Heart left ventricle (tissue), 13 donors: Measurements from ENCODE around the gene KRT9.
"Not testable (repeated sequence)": the region's sequence is repeated elsewhere in the genome, so short reads cannot be mapped to it uniquely, and the experiment has no call there.

Experiments
- CTCF ChIP-seq, 12 donors: fragments of 200-600 bp; sonication (generic) in 4 of 12; IDR thresholded peaks; one replicate each; pipeline versions ENCODE4 v1.5.0 to v1.8.0; 2018 to 2022; ENCODE audit warnings: antibody characterized with exemption in 12 of 12, mild to moderate bottlenecking in 5 of 12
- POLR2A ChIP-seq, 2 donors: fragments of 450-650 bp; IDR thresholded peaks; one replicate each; pipeline ENCODE4 v1.6.1; 2017; ENCODE audit warnings: antibody characterized with exemption in 2 of 2, mild to moderate bottlenecking in 2 of 2, moderate library complexity in 2 of 2
- donor health status: ischemic (EF 13 %, LVEDD 7.1; RV severe dilation, severe dysfunction).
- donor health status: DM: no; HTN: yes; CAD: no.
- donor health status: DM: no; HTN: no; CAD: no.
- donor health status: ischemic (EF 25% LVEDD 6.9; RV normal size, moderate dysfunction).
- donor health status: ischemic (EF 25% LVEDD 5.7; RV mildly dilated, moderate dysfunction).
- donor health status: ischemic (EF 35%, LVEDD 5.7; RV mildly dilated, moderate dysfunction).
- donor health status: nonischemic (EF 11% LVEDD 7.7; RV severe dilation, severe dysfunction).
- donor health status: DM: yes; HTN: yes; CAD: no.
- donor health status: PGD.
- donor health status: ischemic (EF 29% LVEDD 5.4; RV normal size, mild dysfunction).
- donor health status: nonischemic (EF 23%, LVEDD 6.1; RV moderate dilation, normal function).

- not testable (repeated sequence) for TF ChIP-seq CTCF, POLR2A (IDR thresholded peaks at IDR 0.05)
These were observed 29.1 kb downstream of the KRT9 start for GRCh38 chr17:41542786-41543185.
